CD4-positive, alpha-beta T cell (primary cell): ENCODE measurements around the gene RBCK1. TPM values are rescaled to one million over a fixed set of nuclear protein-coding genes. Genes with fewer than 3 reads are reported as not detected.

Experiments used
- ATAC-seq: fragments of 200-7000 bp; cut with Tn5 transposase; one replicate; pipeline ENCODE4 v1.10.0; 2022; ENCODE audit warnings: mild to moderate bottlenecking; ENCODE audit not compliant: poor library complexity
- CTCF ChIA-PET: fragments of 350-600 bp; sonication (Branson Sonifier 250); formaldehyde crosslinking; loops from one replicate; lab custom pipeline; 2021; ENCODE audit warnings: antibody characterized with exemption, inconsistent platforms; lab: Charles Lee
- POLR2A ChIA-PET: fragments of 350-600 bp; sonication (Branson Sonifier 250); formaldehyde crosslinking; loops from one replicate; lab custom pipeline; 2021; ENCODE audit warnings: antibody characterized with exemption, inconsistent platforms; lab: Charles Lee
- DNase-seq, 14 experiments: peaks; one replicate each; pipeline ENCODE4 v3.0.0-alpha.2; 2013 to 2020; ENCODE audit warnings: mixed read lengths in 2 of 14
- H3K27ac ChIP-seq, 2 donors: one replicate each; pipeline versions ENCODE4 v1.5.1 to v1.7.0; 2013; ENCODE audit warnings: low read length in 2 of 2, low read depth in 1 of 2, mild to moderate bottlenecking in 1 of 2
- H3K27me3 ChIP-seq, 2 experiments: 1 replicate in 1 of 2; 2 replicates in 1 of 2; pipeline versions ENCODE4 v1.6.1 to v1.7.0; 2013; ENCODE audit warnings: low read length in 2 of 2, control low read depth in 1 of 2, mild to moderate bottlenecking in 1 of 2, moderate library complexity in 1 of 2; ENCODE audit not compliant: insufficient read depth in 2 of 2, control insufficient read depth in 1 of 2
- H3K36me3 ChIP-seq: one replicate; pipeline ENCODE4 v1.6.1; 2013; ENCODE audit warnings: low read length, control low read depth; ENCODE audit not compliant: insufficient read depth
- H3K4me1 ChIP-seq: one replicate; pipeline ENCODE4 v1.6.1; 2013; ENCODE audit warnings: low read length, control low read depth; ENCODE audit not compliant: insufficient read depth
- H3K4me3 ChIP-seq: one replicate; pipeline ENCODE4 v1.5.1; 2013; ENCODE audit warnings: mild to moderate bottlenecking, low read length, moderate library complexity
- H3K9me3 ChIP-seq, 2 experiments: 1 replicate in 1 of 2; 2 replicates in 1 of 2; pipeline versions ENCODE4 v1.6.1 to v1.7.0; 2013; ENCODE audit warnings: low read length in 2 of 2, mild to moderate bottlenecking in 2 of 2, control low read depth in 1 of 2, moderate library complexity in 1 of 2; ENCODE audit not compliant: control insufficient read depth in 1 of 2, insufficient read depth in 1 of 2
- H3K27ac Mint-ChIP-seq: one replicate; pipeline ENCODE4 v1.8.0; 2020; ENCODE audit warnings: mixed read lengths
- H3K27me3 Mint-ChIP-seq: one replicate; pipeline ENCODE4 v1.8.0; 2021; ENCODE audit warnings: mixed read lengths
- H3K36me3 Mint-ChIP-seq: one replicate; pipeline ENCODE4 v1.8.0; 2021; ENCODE audit warnings: low read depth, mixed read lengths
- H3K4me1 Mint-ChIP-seq: one replicate; pipeline ENCODE4 v1.8.0; 2021; ENCODE audit warnings: low read depth, mixed read lengths
- H3K4me3 Mint-ChIP-seq: one replicate; pipeline ENCODE4 v1.8.0; 2020; ENCODE audit warnings: mild to moderate bottlenecking, mixed read lengths
- H3K9me3 Mint-ChIP-seq: one replicate; pipeline ENCODE4 v1.8.0; 2020; ENCODE audit warnings: mixed read lengths
- intact Hi-C, 2 experiments: fragments of 100-400 bp; cut with DNase I in 1 of 2; cut with micrococcal nuclease in 1 of 2; formaldehyde crosslinking; loops; one replicate each; pipeline versions ENCODE4 v1.15.1 to v1.9.0; 2023 to 2025; cut with DNase I, micrococcal nuclease
- total RNA-seq, 174 experiments: library from RNA in 2 of 174; stranded (reverse) in 2 of 174; gene quantifications; one replicate each; pipeline ENCODE4 v1.2.3 and lab custom pipeline; 2021 to 2026
- TF ChIP-seq, protein P1 (sequence below): fragments of 200-600 bp; IDR thresholded peaks from one replicate; pipeline ENCODE4 v1.8.0; 2022; ENCODE audit warnings: antibody characterized with exemption, mild to moderate bottlenecking

The RBCK1 gene
- total RNA-seq, 2 experiments from 2014 or later: 53.3 to 57.3 TPM

GRCh38 chr20:430091-430999, 22.2 kb downstream of the RBCK1 start:
- TF ChIP-seq, protein P1, sequence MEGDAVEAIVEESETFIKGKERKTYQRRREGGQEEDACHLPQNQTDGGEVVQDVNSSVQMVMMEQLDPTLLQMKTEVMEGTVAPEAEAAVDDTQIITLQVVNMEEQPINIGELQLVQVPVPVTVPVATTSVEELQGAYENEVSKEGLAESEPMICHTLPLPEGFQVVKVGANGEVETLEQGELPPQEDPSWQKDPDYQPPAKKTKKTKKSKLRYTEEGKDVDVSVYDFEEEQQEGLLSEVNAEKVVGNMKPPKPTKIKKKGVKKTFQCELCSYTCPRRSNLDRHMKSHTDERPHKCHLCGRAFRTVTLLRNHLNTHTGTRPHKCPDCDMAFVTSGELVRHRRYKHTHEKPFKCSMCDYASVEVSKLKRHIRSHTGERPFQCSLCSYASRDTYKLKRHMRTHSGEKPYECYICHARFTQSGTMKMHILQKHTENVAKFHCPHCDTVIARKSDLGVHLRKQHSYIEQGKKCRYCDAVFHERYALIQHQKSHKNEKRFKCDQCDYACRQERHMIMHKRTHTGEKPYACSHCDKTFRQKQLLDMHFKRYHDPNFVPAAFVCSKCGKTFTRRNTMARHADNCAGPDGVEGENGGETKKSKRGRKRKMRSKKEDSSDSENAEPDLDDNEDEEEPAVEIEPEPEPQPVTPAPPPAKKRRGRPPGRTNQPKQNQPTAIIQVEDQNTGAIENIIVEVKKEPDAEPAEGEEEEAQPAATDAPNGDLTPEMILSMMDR: no peak
- ChIA-PET POLR2A (interaction anchor here (1.5 kb wide), 1 partner anchor 23 kb away, joined by 4 read pairs; no protein-coding TSS in a partner anchor), CTCF (interaction anchor here (1.3 kb wide), 1 partner anchor 75 kb away, joined by 3 read pairs; no protein-coding TSS in a partner anchor)
- no peaks in the 10 kb centered on the region for H3K27me3 ChIP-seq
- DNase-seq (no peak), ATAC-seq (no peak)
- no peaks in the 10 kb centered on the region for H3K27me3 Mint-ChIP-seq
- H3K4me3 ChIP-seq: no peak overlapping the region
- no peaks in the 10 kb centered on the region for H3K9me3 ChIP-seq
- H3K27ac Mint-ChIP-seq: no peak overlapping the region
- H3K36me3 Mint-ChIP-seq: peaks cover 47% of the 10 kb centered on the region
- H3K4me1 Mint-ChIP-seq: peaks cover 25% of the 10 kb centered on the region
- H3K4me3 Mint-ChIP-seq: no peak overlapping the region
- intact Hi-C loops: loop anchor here in 1 of 2 experiments (2.0 kb wide), 1 partner anchor 76 kb away; no protein-coding TSS in a partner anchor
- no peak overlapping the region for H3K27ac ChIP-seq
- H3K4me1 ChIP-seq: peaks cover 25% of the 10 kb centered on the region
- H3K9me3 Mint-ChIP-seq: no peaks in the 10 kb centered on the region
- peaks cover 58% of the 10 kb centered on the region for H3K36me3 ChIP-seq

GRCh38 chr20:431012-431904, 23.2 kb downstream of the RBCK1 start:
- Mint-ChIP-seq H3K27me3 (no peaks in the 10 kb centered on the region), H3K27ac (no peak overlapping the region), H3K4me3 (no peak overlapping the region), H3K36me3 (peaks cover 54% of the 10 kb centered on the region), H3K9me3 (no peaks in the 10 kb centered on the region), H3K4me1 (peaks cover 31% of the 10 kb centered on the region)
- Histone ChIP-seq H3K4me1 (peaks cover 25% of the 10 kb centered on the region), H3K9me3 (no peaks in the 10 kb centered on the region), H3K4me3 (no peak overlapping the region), H3K27ac (peak overlapping the region in 1 of 2 donors; percentile 32), H3K27me3 (no peaks in the 10 kb centered on the region), H3K36me3 (peaks cover 66% of the 10 kb centered on the region)
- DNase-seq (peak in 9 of 14 experiments; percentile 10 to 71 (median 27)), ATAC-seq (peak; percentile 37)
- TF ChIP-seq, protein P1: peak; percentile 33
- intact Hi-C loops: loop anchor here (1.0 to 2.0 kb wide), 3 partner anchors 47 to 77 kb away; no protein-coding TSS in a partner anchor
- POLR2A ChIA-PET: interaction anchor here (0.5 to 1.5 kb wide), 3 partner anchors 24 to 45 kb away, joined by 3 to 4 read pairs (median 4); no protein-coding TSS in a partner anchor
- CTCF ChIA-PET: interaction anchor here (0.6 to 1.3 kb wide), 5 partner anchors 14 to 77 kb away, joined by 3 to 5 read pairs (median 3); no protein-coding TSS in a partner anchor

DNA sequence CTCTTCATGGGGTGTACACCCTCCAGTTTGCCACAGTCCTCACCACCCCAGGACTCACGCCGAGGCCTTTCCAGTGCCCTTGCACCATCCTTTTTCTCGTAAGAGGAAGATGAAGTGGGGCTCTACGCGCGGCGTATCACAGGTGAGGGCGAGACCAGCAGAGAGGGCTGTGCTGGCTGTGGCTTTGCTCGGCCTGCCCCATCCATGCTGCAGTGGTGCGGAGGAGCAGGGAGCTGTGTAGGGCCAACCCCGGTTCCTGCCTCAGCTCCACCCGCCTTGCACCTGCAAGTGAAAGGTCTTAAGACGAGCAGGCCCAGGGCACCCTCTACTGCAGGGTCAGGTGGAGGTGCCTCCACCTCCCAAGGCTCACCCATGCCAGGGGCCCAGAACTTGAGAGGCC, 24.1 kb downstream of the RBCK1 start:
- H3K9me3 Mint-ChIP-seq: no peaks in the 10 kb centered on the region
- peaks cover 32% of the 10 kb centered on the region for H3K4me1 ChIP-seq
- TF ChIP-seq, protein P1: no peak
- CTCF ChIA-PET: no interaction called here
- H3K27ac Mint-ChIP-seq: no peak overlapping the region
- H3K27ac ChIP-seq: no peak overlapping the region
- H3K27me3 ChIP-seq: no peaks in the 10 kb centered on the region
- peaks cover 69% of the 10 kb centered on the region for H3K36me3 ChIP-seq
- H3K4me3 Mint-ChIP-seq: no peak overlapping the region
- intact Hi-C loops: no loop called here
- H3K4me1 Mint-ChIP-seq: peaks cover 32% of the 10 kb centered on the region
- ATAC-seq (no peak), DNase-seq (no peak)
- POLR2A ChIA-PET: no interaction called here
- H3K4me3 ChIP-seq: no peak overlapping the region
- H3K9me3 ChIP-seq: no peaks in the 10 kb centered on the region
- no peaks in the 10 kb centered on the region for H3K27me3 Mint-ChIP-seq
- peaks cover 54% of the 10 kb centered on the region for H3K36me3 Mint-ChIP-seq
